GM06990 (cell line): ENCODE data around the gene CDH12.
"Not testable (repeated sequence)": the region's sequence is repeated elsewhere in the genome, so short reads cannot be mapped to it uniquely, and the experiment has no call there.

Experiments
- DNase-seq: peaks from one replicate; pipeline ENCODE4 v3.0.0-alpha.2; 2011; ENCODE audit not compliant: insufficient read length; ENCODE audit errors: extremely low read depth
- H3K27me3 ChIP-seq: replicated peaks from 2 replicates; pipeline ENCODE4 v1.6.0; 2011; ENCODE audit warnings: low read length; ENCODE audit not compliant: control insufficient read depth, insufficient read depth
- H3K36me3 ChIP-seq: 2 replicates; pipeline ENCODE4 v1.5.1; 2011; ENCODE audit warnings: low read length; ENCODE audit not compliant: control insufficient read depth, insufficient read depth
- H3K4me3 ChIP-seq: replicated peaks from 2 replicates; pipeline ENCODE4 v1.5.1; 2011; ENCODE audit warnings: low read depth, mild to moderate bottlenecking, control low read depth, low read length
- TF ChIP-seq, protein P1 (sequence below): IDR thresholded peaks from 2 replicates; pipeline ENCODE4 v1.5.1; 2011; ENCODE audit warnings: low read length, control low read depth, mild to moderate bottlenecking, inconsistent platforms; ENCODE audit not compliant: insufficient read depth, poor library complexity, severe bottlenecking

Gene CDH12

GRCh38 chr5:22050931-22051330, 802.2 kb downstream of the CDH12 start:
- TF ChIP-seq, protein P1, sequence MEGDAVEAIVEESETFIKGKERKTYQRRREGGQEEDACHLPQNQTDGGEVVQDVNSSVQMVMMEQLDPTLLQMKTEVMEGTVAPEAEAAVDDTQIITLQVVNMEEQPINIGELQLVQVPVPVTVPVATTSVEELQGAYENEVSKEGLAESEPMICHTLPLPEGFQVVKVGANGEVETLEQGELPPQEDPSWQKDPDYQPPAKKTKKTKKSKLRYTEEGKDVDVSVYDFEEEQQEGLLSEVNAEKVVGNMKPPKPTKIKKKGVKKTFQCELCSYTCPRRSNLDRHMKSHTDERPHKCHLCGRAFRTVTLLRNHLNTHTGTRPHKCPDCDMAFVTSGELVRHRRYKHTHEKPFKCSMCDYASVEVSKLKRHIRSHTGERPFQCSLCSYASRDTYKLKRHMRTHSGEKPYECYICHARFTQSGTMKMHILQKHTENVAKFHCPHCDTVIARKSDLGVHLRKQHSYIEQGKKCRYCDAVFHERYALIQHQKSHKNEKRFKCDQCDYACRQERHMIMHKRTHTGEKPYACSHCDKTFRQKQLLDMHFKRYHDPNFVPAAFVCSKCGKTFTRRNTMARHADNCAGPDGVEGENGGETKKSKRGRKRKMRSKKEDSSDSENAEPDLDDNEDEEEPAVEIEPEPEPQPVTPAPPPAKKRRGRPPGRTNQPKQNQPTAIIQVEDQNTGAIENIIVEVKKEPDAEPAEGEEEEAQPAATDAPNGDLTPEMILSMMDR, result no peak
- no peak overlapping the region for H3K4me3 ChIP-seq
- no peak for DNase-seq
- no peaks in the 10 kb centered on the region for H3K36me3 ChIP-seq
- H3K27me3 ChIP-seq, result no peaks in the 10 kb centered on the region

DNA sequence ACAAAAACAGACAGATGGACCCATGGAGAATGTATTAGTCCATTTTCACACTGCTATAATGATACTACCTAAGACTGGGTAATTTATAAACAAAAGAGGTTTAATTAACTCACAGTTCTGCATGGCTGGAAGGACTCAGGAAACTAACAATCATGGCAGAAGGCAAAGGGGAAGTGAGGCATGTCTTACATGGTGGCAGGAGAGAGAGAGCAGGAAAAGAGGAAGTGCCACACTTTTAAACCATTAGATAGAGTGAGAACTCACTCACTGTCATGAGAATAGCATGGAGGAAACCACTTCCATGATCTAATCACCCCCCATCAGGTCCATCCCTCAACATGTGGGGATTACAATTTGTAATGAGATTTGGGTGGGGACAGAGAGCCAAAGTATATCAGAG, 808.9 kb downstream of the CDH12 start:
- TF ChIP-seq, protein P1, result no peak
- no peak overlapping the region for H3K4me3 ChIP-seq
- no peaks in the 10 kb centered on the region for H3K36me3 ChIP-seq
- H3K27me3 ChIP-seq, result no peaks in the 10 kb centered on the region
- no peak for DNase-seq

GRCh38 chr5:22036061-22036460, 817.1 kb downstream of the CDH12 start:
- Histone ChIP-seq H3K27me3 (no peaks in the 10 kb centered on the region), H3K36me3 (no peaks in the 10 kb centered on the region), H3K4me3 (no peak overlapping the region)
- no peak for DNase-seq
- TF ChIP-seq, protein P1, result no peak

GRCh38 chr5:22033066-22033465, 820.1 kb downstream of the CDH12 start:
- Histone ChIP-seq H3K36me3 (no peaks in the 10 kb centered on the region), H3K27me3 (no peaks in the 10 kb centered on the region), H3K4me3 (no peak overlapping the region)
- TF ChIP-seq, protein P1, result no peak
- no peak for DNase-seq

DNA sequence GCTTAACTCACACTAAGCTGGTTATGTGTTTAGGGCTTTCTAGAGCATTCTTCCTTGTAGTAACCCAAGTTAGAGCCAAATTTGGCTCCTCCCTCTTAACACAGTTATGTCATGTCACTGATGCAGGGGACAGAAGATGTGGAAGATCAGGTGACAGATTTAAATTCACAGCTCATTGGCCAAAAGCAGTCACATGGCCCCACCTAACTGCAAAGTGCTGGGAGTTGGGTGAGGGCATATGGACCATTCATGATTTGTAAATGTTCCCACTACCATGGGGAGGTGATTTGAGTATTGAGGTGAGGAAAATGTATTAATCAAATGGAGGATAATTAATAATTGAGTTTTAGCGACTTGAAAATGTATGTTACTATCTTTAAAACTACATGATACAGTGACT, 829.4 kb downstream of the CDH12 start:
- Histone ChIP-seq H3K4me3 (no peak overlapping the region), H3K36me3 (no peaks in the 10 kb centered on the region), H3K27me3 (no peaks in the 10 kb centered on the region)
- no peak for DNase-seq
- TF ChIP-seq, protein P1, result no peak

DNA sequence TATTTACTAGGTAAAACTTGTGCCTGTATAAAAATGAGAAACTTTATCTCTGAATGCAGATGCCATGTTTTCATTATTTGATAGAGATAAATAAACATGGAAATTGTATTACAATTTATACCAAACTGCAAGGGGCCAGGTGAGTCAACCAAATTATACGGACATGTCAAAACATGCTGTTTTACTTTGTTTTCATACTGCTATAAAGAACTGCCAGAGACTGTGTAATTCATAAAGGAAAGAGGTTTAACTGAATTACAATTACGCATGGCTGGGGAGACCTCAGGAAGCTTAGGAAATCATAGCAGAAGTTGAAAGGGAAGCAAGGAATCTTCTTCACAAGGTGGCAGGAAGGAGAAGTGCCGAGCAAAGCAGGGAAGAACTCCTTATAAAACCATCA, 840.3 kb downstream of the CDH12 start:
- not testable (repeated sequence) for DNase-seq, H3K4me3 ChIP-seq, H3K27me3 ChIP-seq, H3K36me3 ChIP-seq

GRCh38 chr5:22010808-22011207, 842.3 kb downstream of the CDH12 start:
- not testable (repeated sequence) for DNase-seq, H3K4me3 ChIP-seq, H3K36me3 ChIP-seq, H3K27me3 ChIP-seq

- H3K36me3 ChIP-seq, H3K4me3 ChIP-seq, DNase-seq, H3K27me3 ChIP-seq: not testable (repeated sequence)
Observed at GRCh38 chr5:22001097-22001496, 852.0 kb downstream of the CDH12 start.

GRCh38 chr5:21985799-21986198, 867.3 kb downstream of the CDH12 start:
- H3K36me3 ChIP-seq, H3K27me3 ChIP-seq, DNase-seq, H3K4me3 ChIP-seq: not testable (repeated sequence)

DNA sequence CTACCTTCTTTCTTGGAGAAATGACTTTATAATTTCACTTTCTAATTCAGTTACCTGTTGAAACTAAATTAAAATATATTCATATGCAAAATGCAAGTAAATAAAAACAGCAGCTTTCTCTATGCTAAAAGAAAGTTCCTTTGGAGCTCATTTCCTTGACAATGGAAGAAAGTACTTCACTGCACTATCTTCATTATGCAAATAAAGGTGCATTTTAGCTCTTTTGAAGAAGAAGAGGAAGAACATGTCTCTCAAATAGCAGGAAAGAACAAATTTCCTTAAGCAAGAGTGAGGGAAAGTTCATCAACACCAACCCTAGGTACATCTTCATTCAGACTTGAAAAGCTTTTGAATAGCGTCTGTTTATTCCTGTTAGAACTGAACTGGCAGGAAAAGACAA, 901.6 kb downstream of the CDH12 start:
- H3K36me3 ChIP-seq, H3K27me3 ChIP-seq, DNase-seq, H3K4me3 ChIP-seq: not testable (repeated sequence)
